HepG2 (cell line): Measurements from ENCODE around the gene ANKZF1. TPM values are rescaled to one million over a fixed set of nuclear protein-coding genes. Genes with fewer than 3 reads are reported as not detected.

Experiments
- AHR ChIP-seq: IDR thresholded peaks from 2 replicates; pipeline ENCODE4 v1.6.1; 2018; ENCODE audit warnings: missing genetic modification reagents, missing compliant biosample characterization
- CEBPB ChIP-seq: IDR thresholded peaks from 2 replicates; pipeline ENCODE4 v1.6.1; 2011; ENCODE audit warnings: low read depth, low read length, improper control_type of control experiment, borderline replicate concordance
- EP300 ChIP-seq, 3 experiments: sonication (generic) in 1 of 3; formaldehyde crosslinking in 1 of 3; IDR thresholded peaks; 2 replicates each; pipeline versions ENCODE4 v1.5.1 to v1.6.1; 2011 to 2020; ENCODE audit warnings: low read depth in 2 of 3, low read length in 2 of 3, borderline replicate concordance in 1 of 3, improper control_type of control experiment in 1 of 3, mild to moderate bottlenecking in 1 of 3, missing genetic modification reagents in 1 of 3, moderate library complexity in 1 of 3
- ETV6 ChIP-seq: sonication (generic); formaldehyde crosslinking; conservative IDR thresholded peaks from 2 replicates; pipeline ENCODE4 v1.4.0; 2020; ENCODE audit warnings: missing genetic modification reagents
- FOXC1 ChIP-seq: sonication (generic); formaldehyde crosslinking; IDR thresholded peaks from 2 replicates; pipeline ENCODE4 v1.8.0; 2022; ENCODE audit warnings: mild to moderate bottlenecking, missing genetic modification reagents, borderline replicate concordance
- HMGXB4 ChIP-seq, 2 experiments: sonication (generic) in 1 of 2; formaldehyde crosslinking in 1 of 2; IDR thresholded peaks; 2 replicates each; pipeline versions ENCODE4 v1.4.0 to v1.6.1; 2018 to 2020; ENCODE audit warnings: missing genetic modification reagents in 2 of 2, borderline replicate concordance in 1 of 2, low read depth in 1 of 2, mild to moderate bottlenecking in 1 of 2, missing biosample characterization in 1 of 2
- NFE2 ChIP-seq: sonication (generic); formaldehyde crosslinking; IDR thresholded peaks from 2 replicates; pipeline ENCODE4 v1.4.0; 2020; ENCODE audit warnings: missing genetic modification reagents
- POLR2A ChIP-seq, 2 experiments: IDR thresholded peaks; 2 replicates each; pipeline ENCODE4 v1.6.1; 2011; ENCODE audit warnings: low read depth in 2 of 2, low read length in 2 of 2, mild to moderate bottlenecking in 1 of 2, moderate library complexity in 1 of 2; ENCODE audit not compliant: insufficient read depth in 1 of 2
- PTBP1 ChIP-seq: fragments of 200-400 bp; formaldehyde crosslinking; IDR thresholded peaks from 2 replicates; pipeline ENCODE4 v1.6.1; 2018; ENCODE audit warnings: low read length, low read depth; ENCODE audit not compliant: poor library complexity, severe bottlenecking
- TMF1 ChIP-seq: sonication (generic); formaldehyde crosslinking; IDR thresholded peaks from 2 replicates; pipeline ENCODE4 v1.8.1; 2022; ENCODE audit warnings: low read depth, missing genetic modification reagents
- ZNF124 ChIP-seq: sonication (generic); formaldehyde crosslinking; IDR thresholded peaks from 2 replicates; pipeline ENCODE4 v1.4.0; 2020; ENCODE audit warnings: missing genetic modification reagents
- ZNF432 ChIP-seq: sonication (generic); formaldehyde crosslinking; IDR thresholded peaks from 2 replicates; pipeline ENCODE4 v1.5.0; 2020; ENCODE audit warnings: missing genetic modification reagents, mild to moderate bottlenecking, borderline replicate concordance
- ZNF496 ChIP-seq: sonication (generic); formaldehyde crosslinking; IDR thresholded peaks from 2 replicates; pipeline ENCODE4 v1.8.1; 2023; ENCODE audit warnings: mild to moderate bottlenecking, moderate library complexity, missing genetic modification reagents; ENCODE audit not compliant: insufficient replicate concordance
- ZNF543 ChIP-seq: sonication (generic); formaldehyde crosslinking; IDR thresholded peaks from 2 replicates; pipeline ENCODE4 v1.4.0; 2020; ENCODE audit warnings: mild to moderate bottlenecking, missing genetic modification reagents
- ZNF691 ChIP-seq: sonication (generic); formaldehyde crosslinking; IDR thresholded peaks from 2 replicates; pipeline ENCODE4 v1.4.0; 2020; ENCODE audit warnings: missing genetic modification reagents, low read depth, mild to moderate bottlenecking, borderline replicate concordance
- polyA plus RNA-seq, 8 experiments: library from polyadenylated mRNA; depleted of rRNA in 3 of 8; stranded (reverse) in 7 of 8; unstranded in 1 of 8; fragments of >200 nt; fragmentation: Illumina TruSeq in 4 of 8; extraction: Trizol in 4 of 8; gene quantifications; 2 replicates each; pipeline versions ENCODE4 v1.2.1 to v1.2.3, GENCODE V29; 2011 to 2016; ENCODE audit warnings: low read depth in 4 of 8, missing spikeins in 1 of 8, mixed read lengths in 1 of 8; ENCODE audit not compliant: insufficient read depth in 1 of 8
- total RNA-seq, 5 experiments: library from RNA; depleted of rRNA; stranded (reverse); fragments of >200 nt; fragmentation: Illumina TruSeq; extraction: Trizol; gene quantifications; 2 replicates each; pipeline ENCODE4 v1.2.3, GENCODE V29; 2016; ENCODE audit warnings: low read depth in 1 of 5
- TF ChIP-seq, protein P1 (sequence below): IDR thresholded peaks from 2 replicates; pipeline ENCODE4 v1.6.1; 2016; ENCODE audit warnings: mild to moderate bottlenecking
- TF ChIP-seq, protein P2 (sequence below): sonication (generic); formaldehyde crosslinking; IDR thresholded peaks from 2 replicates; pipeline ENCODE4 v1.4.0; 2020; ENCODE audit warnings: missing genetic modification reagents

The ANKZF1 gene
- total and polyA plus RNA-seq, 2 of the 13 experiments (the other 11 are each of a cell fraction or from before 2014, with no cell fraction given), result 25.3 to 128 TPM

DNA sequence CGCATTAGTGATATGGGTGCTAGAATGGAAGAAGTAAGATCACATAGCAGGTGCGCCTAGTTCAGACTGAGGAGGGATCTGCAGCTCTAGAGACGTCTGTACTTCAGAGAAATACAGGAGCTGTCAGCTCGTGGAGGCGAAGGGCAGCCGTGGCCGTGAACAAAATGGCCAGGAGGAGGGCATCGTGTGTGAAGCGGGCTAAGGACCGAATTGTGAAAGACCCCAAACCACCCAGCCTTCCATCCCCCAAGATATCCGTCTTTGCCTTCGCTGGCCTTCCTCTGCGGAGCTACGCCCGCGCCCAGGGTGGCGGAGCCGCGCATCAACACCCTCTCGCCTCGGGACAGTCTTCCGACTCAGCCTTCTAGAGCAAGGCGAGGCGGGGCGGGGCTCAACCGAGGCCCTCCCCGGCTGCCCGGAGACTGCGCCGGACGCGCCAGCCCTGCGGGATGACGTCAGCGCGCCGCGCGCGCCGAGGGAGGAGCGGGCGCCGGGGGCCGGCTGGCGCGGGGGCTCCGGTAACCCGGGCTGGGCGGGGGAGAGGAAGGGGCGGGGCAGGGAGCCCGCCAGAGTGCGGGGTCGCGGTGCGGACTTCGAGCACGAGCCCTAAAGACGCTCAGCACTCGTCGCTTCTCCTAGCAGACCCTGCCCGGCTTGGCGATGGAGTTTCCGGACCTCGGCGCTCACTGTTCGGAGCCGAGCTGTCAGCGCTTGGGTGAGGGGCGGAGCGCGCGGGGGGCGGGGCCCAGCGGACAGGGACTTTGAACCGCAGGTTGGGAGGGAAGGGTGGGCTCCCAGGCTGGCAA, 23.1 kb upstream of the ANKZF1 start, which contains the start of gene ZFAND2B (continued):
- no peak; the same call in 1 of the 2 replicates for TF ChIP-seq ZNF691
- TF ChIP-seq ETV6 (CRISPR knock-in tag), result 0 out of 2 replicates have a peak, but pooled peaks have one; percentile 52
- peak; percentile 4 to 77; a peak in 1 of 4 replicates for TF ChIP-seq HMGXB4 (CRISPR knock-in tag; IDR thresholded peaks at IDR 0.05; ENCODE audit: borderline replicate concordance in 1 of 2, low read depth in 1 of 2)
- peak; percentile 75; the same call in 1 of the 2 replicates for TF ChIP-seq AHR
- TF ChIP-seq FOXC1, result peak; percentile 95
- peak in 1 of 2 experiments; percentile 97; a peak in 2 of 4 replicates for TF ChIP-seq POLR2A (IDR thresholded peaks at IDR 0.05; ENCODE audit: insufficient read depth in 1 of 2, low read depth in 2 of 2, low read length in 2 of 2)
- no peak for TF ChIP-seq ZNF496 (CRISPR knock-in tag)
- no peak for TF ChIP-seq ZNF432 (CRISPR knock-in tag)
- peak; percentile 87 for TF ChIP-seq TMF1 (CRISPR knock-in tag)
- TF ChIP-seq, protein P1, sequence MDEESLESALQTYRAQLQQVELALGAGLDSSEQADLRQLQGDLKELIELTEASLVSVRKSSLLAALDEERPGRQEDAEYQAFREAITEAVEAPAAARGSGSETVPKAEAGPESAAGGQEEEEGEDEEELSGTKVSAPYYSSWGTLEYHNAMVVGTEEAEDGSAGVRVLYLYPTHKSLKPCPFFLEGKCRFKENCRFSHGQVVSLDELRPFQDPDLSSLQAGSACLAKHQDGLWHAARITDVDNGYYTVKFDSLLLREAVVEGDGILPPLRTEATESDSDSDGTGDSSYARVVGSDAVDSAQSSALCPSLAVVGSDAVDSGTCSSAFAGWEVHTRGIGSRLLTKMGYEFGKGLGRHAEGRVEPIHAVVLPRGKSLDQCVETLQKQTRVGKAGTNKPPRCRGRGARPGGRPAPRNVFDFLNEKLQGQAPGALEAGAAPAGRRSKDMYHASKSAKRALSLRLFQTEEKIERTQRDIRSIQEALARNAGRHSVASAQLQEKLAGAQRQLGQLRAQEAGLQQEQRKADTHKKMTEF, result peak; percentile 62
- no peak for TF ChIP-seq CEBPB
- TF ChIP-seq NFE2, result no peak; the same call in 1 of the 2 replicates
- TF ChIP-seq, protein P2, sequence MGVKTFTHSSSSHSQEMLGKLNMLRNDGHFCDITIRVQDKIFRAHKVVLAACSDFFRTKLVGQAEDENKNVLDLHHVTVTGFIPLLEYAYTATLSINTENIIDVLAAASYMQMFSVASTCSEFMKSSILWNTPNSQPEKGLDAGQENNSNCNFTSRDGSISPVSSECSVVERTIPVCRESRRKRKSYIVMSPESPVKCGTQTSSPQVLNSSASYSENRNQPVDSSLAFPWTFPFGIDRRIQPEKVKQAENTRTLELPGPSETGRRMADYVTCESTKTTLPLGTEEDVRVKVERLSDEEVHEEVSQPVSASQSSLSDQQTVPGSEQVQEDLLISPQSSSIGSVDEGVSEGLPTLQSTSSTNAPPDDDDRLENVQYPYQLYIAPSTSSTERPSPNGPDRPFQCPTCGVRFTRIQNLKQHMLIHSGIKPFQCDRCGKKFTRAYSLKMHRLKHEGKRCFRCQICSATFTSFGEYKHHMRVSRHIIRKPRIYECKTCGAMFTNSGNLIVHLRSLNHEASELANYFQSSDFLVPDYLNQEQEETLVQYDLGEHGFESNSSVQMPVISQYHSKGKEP, result no peak
- peak in 1 of 2 experiments; percentile 4; a peak in 1 of 4 replicates for TF ChIP-seq EP300 (IDR thresholded peaks at IDR 0.05; ENCODE audit: low read depth in 2 of 2, low read length in 2 of 2)
- peak; percentile 42; the same call in 1 of the 2 replicates for TF ChIP-seq EP300 (CRISPR knock-in tag; IDR thresholded peaks at IDR 0.05; ENCODE audit: borderline replicate concordance)
- TF ChIP-seq PTBP1, result peak; percentile 87
- peak; percentile 70; the same call in 1 of the 2 replicates for TF ChIP-seq ZNF543 (CRISPR knock-in tag)
- peak; percentile 85 for TF ChIP-seq ZNF124 (CRISPR knock-in tag)
